NCI-H1436 treated with DMSO at 0.1 percent for 48 hours (cell line): Measurements from ENCODE around the gene TK2.
"Not testable (repeated sequence)": the region's sequence is repeated elsewhere in the genome, so short reads cannot be mapped to it uniquely, and the experiment has no call there.

Experiments used
- DNase-seq: peaks from one replicate; lab custom pipeline; 2025; lab: John Stamatoyannopoulos, UW

Gene TK2

DNA sequence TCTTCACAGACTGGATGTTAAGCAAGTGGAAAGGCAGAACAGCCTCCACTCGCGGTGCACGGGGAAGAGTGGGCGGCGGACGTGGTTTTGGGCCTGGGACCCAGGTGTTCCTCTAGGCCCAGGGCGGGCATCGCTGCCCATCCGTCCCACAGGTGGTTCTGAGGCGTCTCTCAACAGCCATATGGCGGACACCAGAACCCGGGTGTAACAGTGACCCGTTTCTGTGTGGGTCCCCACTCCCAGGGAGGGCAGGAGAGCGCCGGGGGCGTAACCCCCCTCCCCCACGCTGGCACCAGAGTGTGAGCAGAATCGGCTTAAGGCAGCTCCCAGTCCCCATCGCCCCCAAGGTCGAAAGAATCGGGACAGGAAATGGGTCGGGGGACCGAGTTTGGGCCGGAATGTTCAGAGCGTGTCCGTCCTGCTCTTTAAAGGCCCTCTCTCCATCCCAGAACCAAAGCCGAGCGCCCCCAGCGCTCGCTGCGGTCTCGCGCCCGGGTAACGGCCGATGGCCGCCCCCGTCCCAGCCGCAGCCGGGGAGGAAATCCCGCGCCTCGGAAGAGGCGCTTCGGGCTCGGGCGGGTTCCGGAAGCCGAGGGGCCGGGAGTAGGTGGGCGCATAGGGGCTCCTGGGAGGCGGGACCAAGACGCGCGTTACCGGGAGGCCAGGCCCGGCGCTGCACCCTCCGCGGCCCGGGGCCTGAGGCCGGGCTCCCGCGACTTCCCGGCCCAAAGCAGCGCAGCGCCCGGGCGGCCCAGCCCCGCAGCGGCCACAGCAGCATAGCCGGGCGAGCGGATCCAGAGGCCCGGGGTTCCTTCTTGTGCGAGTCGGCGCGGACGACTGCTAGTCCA, at the start of gene TK2:
TSS of gene TK2 (minus strand) at position 839 of the 848 bp plus-strand sequence. CDS start at position 778, 61 bp downstream.
- DNase-seq = no peak

- no peak for DNase-seq
Observed at GRCh38 chr16:66598111-66598510, 48.2 kb upstream of the TK2 start.

DNA sequence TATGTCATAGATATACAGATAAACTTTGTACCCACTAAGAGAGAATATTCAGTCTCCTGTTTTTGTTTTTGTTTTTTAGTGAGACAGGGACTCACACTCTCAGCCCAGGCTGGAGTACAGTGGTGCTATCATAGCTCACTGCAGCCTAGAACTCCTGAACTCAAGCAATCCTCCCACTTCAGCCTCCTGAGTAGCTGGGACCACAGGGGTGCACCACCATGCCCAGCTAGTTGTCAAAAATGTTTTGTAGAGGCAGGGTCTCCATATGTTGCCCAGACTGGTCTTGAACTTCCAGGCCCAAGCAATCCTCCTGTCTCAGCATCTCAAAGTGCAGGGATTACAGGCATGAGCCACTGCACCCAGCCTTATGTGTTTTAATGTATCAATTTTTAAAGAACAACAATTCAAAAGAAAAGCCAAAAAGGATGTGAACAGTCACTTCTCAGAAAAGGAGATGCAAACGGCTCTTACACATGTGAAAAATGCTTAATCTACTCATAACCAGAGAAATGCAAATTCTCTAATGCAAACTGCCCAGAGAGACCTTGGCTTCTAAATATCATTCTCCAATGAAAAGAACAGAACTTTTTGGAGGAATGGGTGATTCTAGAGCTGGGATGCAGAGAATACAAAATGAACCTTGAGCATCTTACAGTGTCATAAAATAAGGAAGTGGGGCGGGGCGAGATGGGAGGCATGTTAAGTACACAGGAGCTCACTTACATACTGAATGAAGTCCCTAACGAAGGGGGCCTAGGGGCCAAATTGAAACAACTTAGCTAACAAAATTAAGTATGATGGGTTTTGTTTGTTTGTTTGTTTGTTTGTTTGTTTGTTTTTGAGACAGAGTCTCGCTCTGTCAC, 47.3 kb upstream of the TK2 start:
- DNase-seq = no peak

GRCh38 chr16:66596559-66596958, 46.6 kb upstream of the TK2 start:
- DNase-seq = not testable (repeated sequence)

- DNase-seq = no peak
Observed at GRCh38 chr16:66594739-66595138, 44.8 kb upstream of the TK2 start.

DNA sequence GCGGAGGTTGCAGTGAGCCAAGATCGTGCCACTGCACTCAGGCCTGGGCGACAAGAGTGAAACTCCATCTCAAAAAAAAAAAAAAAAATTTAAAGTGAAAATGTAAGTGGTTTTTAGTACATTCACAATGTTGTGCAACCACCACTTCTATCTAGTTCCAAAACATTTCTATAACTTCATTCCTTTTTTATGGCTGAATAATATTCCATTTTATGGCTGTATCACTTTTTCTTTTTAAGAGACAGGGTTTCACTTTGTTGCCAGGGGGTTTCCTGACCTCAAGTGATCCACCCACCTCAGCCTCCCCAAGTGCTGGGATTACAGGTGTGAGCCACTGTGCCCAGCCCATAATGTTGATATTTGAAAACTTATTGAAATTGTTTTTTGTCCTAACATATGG, 42.9 kb upstream of the TK2 start:
- no peak for DNase-seq

- no peak for DNase-seq
Observed at GRCh38 chr16:66592241-66592640, 42.3 kb upstream of the TK2 start.

- no peak for DNase-seq
Observed at GRCh38 chr16:66591018-66591417, 41.1 kb upstream of the TK2 start.

DNA sequence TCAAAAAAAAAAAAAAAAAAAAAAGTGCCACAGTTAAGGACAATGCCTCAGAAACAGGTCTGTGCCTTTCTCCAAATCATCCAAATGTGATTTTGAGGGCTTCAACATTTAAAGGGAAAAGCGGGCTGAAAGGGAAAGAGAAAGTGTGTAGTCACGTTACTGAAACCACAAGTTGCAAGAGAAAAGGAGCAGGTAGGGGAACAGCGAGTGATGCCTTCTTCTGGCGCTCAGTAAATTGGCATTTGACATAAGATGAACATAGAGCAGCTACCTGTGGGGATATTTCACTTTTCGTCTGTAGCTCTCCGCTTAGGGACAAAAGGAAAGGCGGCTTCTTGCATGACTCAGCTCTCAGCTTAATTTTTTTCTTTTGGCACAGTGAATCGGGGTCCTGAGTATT, 40.4 kb upstream of the TK2 start:
- no peak for DNase-seq

- DNase-seq = no peak
Observed at GRCh38 chr16:66588981-66589713, 39.2 kb upstream of the TK2 start.

- no peak for DNase-seq
Observed at GRCh38 chr16:66587881-66588600, 38.1 kb upstream of the TK2 start.

GRCh38 chr16:66585481-66586239, 35.7 kb upstream of the TK2 start:
- no peak for DNase-seq

DNA sequence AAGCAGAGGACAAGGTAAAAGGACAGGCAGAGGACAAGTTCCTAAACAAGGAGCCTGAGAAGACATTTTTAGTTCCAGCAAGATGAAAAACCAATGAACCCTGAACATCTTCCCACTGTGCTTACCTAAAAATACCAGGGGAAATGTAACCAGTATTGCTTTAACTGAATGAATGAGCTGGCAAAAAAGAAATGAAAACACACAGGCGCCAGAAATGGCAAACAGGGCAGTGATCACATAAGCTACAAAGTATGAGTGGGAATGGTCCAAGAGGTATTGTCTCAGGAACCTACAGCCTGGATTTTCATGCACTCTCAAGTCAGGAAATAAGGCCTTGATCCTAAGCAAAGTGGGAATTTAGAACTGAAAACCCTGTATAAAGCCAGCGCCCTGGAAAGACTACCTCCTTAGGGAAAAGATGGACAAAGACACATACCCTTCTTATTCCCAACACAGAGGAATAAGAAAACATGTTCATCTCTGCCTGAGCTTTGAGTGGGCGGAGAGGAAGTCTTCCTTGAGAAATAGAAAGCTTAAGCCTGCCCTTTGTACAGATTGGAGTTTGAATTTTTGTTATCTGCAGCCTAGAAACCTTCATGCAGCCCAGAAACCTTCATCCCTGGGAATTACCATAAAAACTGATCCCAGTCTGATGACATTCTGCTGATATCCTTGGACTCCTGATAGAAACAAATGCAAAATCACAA, 31.5 kb upstream of the TK2 start:
- DNase-seq = no peak

DNA sequence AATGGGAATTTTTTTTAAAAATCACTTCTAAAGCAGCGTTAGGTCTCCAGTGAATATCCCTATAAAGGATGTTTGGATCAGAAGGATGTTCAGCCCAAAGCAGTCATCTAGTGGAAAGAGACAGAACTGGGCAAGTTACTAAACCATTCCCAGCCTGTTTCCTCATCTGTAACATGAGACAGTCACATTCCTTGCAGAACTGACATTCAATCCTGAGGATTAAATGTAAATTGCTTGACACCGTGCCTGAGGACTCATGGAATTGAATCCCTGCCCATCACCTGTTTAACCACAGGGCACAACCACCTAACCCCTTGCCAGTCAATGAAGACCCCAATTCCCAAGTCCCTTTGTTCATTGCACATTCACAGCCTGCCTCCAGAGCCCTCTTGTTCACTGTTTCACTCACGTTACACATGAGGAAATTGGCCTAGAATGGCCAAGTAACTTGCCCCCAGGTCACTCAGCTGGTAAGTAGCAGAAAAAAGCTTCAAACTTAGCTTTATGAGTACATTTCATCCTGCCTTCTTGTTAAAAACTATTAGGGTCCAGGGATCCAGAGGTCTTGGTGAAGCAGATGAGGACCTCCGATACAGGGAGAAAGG, 30.8 kb upstream of the TK2 start:
- DNase-seq = no peak

- DNase-seq = no peak
Observed at GRCh38 chr16:66578651-66579531, 29.0 kb upstream of the TK2 start, which contains the start of gene CMTM2. Gene CMTM2, plus strand, starts transcription at chr16:66579463. Its CDS starts 145 bp downstream, at chr16:66579608.

GRCh38 chr16:66576296-66576695, 26.4 kb upstream of the TK2 start:
- DNase-seq = no peak

DNA sequence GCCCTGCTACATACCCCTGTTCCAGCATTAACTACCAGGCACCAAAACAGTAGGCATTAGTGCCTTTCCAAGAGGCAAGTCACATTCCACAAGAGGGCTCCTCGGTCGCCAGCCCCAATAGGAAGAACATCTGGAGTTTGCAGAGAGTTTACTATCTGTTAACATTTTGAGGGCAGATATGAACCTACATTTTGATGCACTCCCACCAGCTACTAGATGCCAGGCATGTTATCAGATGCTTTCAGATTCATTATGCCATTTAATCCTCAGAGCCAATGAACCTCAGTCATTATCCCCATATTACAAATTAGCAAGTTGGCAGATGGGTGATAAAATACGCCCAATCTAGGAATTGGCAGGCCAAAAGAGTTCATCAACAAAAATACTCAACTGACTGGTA, 25.1 kb upstream of the TK2 start:
- DNase-seq = no peak

GRCh38 chr16:66574531-66574930, 24.6 kb upstream of the TK2 start:
- DNase-seq = no peak

DNA sequence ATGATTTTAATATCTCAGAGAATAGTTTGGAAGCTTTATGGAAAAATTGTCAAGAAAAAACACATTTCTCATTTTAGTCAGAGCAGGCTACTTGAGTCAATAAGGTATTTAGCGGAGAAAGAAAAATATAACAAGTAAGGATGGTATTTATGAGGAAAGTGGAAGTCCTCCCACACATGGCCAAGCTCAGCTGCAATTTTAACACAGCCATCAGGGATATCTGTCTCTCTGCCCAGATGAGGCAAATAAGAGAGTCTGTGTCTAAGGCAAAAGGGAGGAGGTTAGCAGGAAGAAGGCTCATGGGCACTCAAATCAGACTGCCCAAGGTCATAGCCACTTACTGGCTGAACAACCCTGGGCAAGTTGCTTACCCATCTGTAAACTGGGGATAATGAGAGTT, 24.2 kb upstream of the TK2 start:
- no peak for DNase-seq
